GM19193 (cell line): ENCODE results near the gene GLB1L2.

Experiments
- POLR2A ChIP-seq: IDR thresholded peaks from 4 replicates; pipeline ENCODE4 v1.6.1; 2011; ENCODE audit not compliant: insufficient read depth, insufficient read length; ENCODE audit errors: extremely low read depth

Gene GLB1L2

GRCh38 chr11:134342572-134343340 is 11.0 kb downstream of the GLB1L2 start:
- no peak for TF ChIP-seq POLR2A

GRCh38 chr11:134343646-134344045 is 11.9 kb downstream of the GLB1L2 start:
- no peak for TF ChIP-seq POLR2A

- TF ChIP-seq POLR2A = no peak
Measured at GRCh38 chr11:134345237-134345550, 13.4 kb downstream of the GLB1L2 start.

- TF ChIP-seq POLR2A = no peak
Measured at GRCh38 chr11:134346101-134346975, 14.6 kb downstream of the GLB1L2 start.

- no peak for TF ChIP-seq POLR2A
Measured at GRCh38 chr11:134346976-134347350, 15.2 kb downstream of the GLB1L2 start.

- TF ChIP-seq POLR2A = no peak
Measured at GRCh38 chr11:134347441-134347840, 15.7 kb downstream of the GLB1L2 start.

- TF ChIP-seq POLR2A = no peak
Measured at GRCh38 chr11:134349109-134349801, 17.5 kb downstream of the GLB1L2 start.

GRCh38 chr11:134349802-134350355 is 18.1 kb downstream of the GLB1L2 start:
- no peak for TF ChIP-seq POLR2A

- no peak for TF ChIP-seq POLR2A
Measured at GRCh38 chr11:134350381-134350780, 18.6 kb downstream of the GLB1L2 start.

GRCh38 chr11:134352111-134352510 is 20.3 kb downstream of the GLB1L2 start:
- TF ChIP-seq POLR2A = no peak

GRCh38 chr11:134355136-134355535 is 23.3 kb downstream of the GLB1L2 start:
- TF ChIP-seq POLR2A = no peak

GRCh38 chr11:134355656-134356055 is 23.9 kb downstream of the GLB1L2 start:
- TF ChIP-seq POLR2A = no peak

- no peak for TF ChIP-seq POLR2A
Measured at GRCh38 chr11:134356656-134357544, 25.1 kb downstream of the GLB1L2 start.

- TF ChIP-seq POLR2A = no peak
Measured at GRCh38 chr11:134357545-134357839, 25.7 kb downstream of the GLB1L2 start.

GRCh38 chr11:134358165-134358855 is 26.5 kb downstream of the GLB1L2 start:
- TF ChIP-seq POLR2A = no peak
